Gastrocnemius medialis (tissue), 4 donors: ENCODE results near the gene GPC6.

Source experiments
- POLR2A ChIP-seq, 2 donors: fragments of 450-650 bp; IDR thresholded peaks; one replicate each; pipeline ENCODE4 v1.6.1; 2017; ENCODE audit warnings: antibody characterized with exemption in 2 of 2, mild to moderate bottlenecking in 2 of 2, moderate library complexity in 2 of 2
- TF ChIP-seq, protein P1 (sequence below), 5 experiments: fragments of 450-650 bp in 3 of 5; fragments of 200-600 bp in 2 of 5; sonication (generic) in 2 of 5; IDR thresholded peaks in 4 of 5; conservative IDR thresholded peaks in 1 of 5; 1 replicate in 4 of 5; 2 replicates in 1 of 5; pipeline ENCODE4 v1.5.1; 2016 to 2019; ENCODE audit warnings: antibody characterized with exemption in 5 of 5, mild to moderate bottlenecking in 3 of 5, moderate library complexity in 3 of 5

DNA sequence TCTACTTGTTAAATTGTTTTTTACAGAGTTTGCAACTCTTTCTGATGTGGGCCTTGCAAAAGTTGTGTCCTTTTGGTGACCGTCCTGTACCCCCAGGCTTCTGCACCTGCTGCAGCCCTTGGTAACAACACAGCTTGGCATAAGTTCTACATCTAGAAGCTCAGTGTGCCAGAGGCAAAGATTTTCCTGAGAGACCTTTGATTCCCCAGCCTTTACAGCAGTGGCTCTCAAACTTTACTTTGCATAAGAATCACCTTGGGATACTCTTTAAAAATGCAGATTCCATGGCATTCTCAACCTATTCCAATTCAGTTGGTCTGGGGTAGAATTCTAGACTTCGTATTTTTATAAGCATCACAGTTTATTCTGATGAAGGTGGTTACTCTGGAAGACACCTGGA lies 991.9 kb downstream of the GPC6 start:
- TF ChIP-seq, protein P1, sequence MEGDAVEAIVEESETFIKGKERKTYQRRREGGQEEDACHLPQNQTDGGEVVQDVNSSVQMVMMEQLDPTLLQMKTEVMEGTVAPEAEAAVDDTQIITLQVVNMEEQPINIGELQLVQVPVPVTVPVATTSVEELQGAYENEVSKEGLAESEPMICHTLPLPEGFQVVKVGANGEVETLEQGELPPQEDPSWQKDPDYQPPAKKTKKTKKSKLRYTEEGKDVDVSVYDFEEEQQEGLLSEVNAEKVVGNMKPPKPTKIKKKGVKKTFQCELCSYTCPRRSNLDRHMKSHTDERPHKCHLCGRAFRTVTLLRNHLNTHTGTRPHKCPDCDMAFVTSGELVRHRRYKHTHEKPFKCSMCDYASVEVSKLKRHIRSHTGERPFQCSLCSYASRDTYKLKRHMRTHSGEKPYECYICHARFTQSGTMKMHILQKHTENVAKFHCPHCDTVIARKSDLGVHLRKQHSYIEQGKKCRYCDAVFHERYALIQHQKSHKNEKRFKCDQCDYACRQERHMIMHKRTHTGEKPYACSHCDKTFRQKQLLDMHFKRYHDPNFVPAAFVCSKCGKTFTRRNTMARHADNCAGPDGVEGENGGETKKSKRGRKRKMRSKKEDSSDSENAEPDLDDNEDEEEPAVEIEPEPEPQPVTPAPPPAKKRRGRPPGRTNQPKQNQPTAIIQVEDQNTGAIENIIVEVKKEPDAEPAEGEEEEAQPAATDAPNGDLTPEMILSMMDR (IDR thresholded peaks at IDR 0.05 in 4 of 5, conservative IDR thresholded peaks at IDR 0.05 in 1 of 5) = no peak
- no peak for TF ChIP-seq POLR2A (IDR thresholded peaks at IDR 0.05)
